HL-60 (cell line): ENCODE data around the gene FGD5.

Experiments
- DNase-seq, 2 experiments: peaks; one replicate each; pipeline ENCODE4 v3.0.0-alpha.2; 2010 to 2020; ENCODE audit warnings: low read depth in 1 of 2, low spot score in 1 of 2
- H3K27ac ChIP-seq: fragments of 250-450 bp; sonication (Bioruptor Pico); replicated peaks from 2 replicates; pipeline ENCODE4 v1.5.1; 2020; ENCODE audit warnings: mild to moderate bottlenecking, moderate library complexity
- H3K27me3 ChIP-seq: fragments of 250-450 bp; sonication (Bioruptor Pico); 2 replicates; pipeline ENCODE4 v1.5.1; 2021; ENCODE audit warnings: mild to moderate bottlenecking, moderate library complexity; ENCODE audit not compliant: insufficient read depth, poor library complexity, severe bottlenecking
- H3K4me3 ChIP-seq: replicated peaks from 2 replicates; pipeline ENCODE4 v1.5.1; 2011; ENCODE audit warnings: mild to moderate bottlenecking, control low read depth, low read length; ENCODE audit not compliant: insufficient read depth
- CTCF ChIP-seq: IDR thresholded peaks from one replicate; pipeline ENCODE4 v1.5.1; 2011; ENCODE audit warnings: low read length, control low read depth, inconsistent platforms; ENCODE audit not compliant: insufficient read depth
- GABPA ChIP-seq: IDR thresholded peaks from 2 replicates; pipeline ENCODE4 v1.6.1; 2012; ENCODE audit warnings: low read depth
- POLR2AphosphoS5 ChIP-seq: IDR thresholded peaks from 2 replicates; pipeline ENCODE4 v1.6.1; 2012; ENCODE audit warnings: low read depth
- SPI1 ChIP-seq: IDR thresholded peaks from 2 replicates; pipeline ENCODE4 v1.6.1; 2012; ENCODE audit warnings: low read depth, mild to moderate bottlenecking, borderline replicate concordance
- TF ChIP-seq, protein P1 (sequence below): IDR thresholded peaks from 2 replicates; pipeline ENCODE4 v1.6.1; 2012; ENCODE audit warnings: low read depth; ENCODE audit not compliant: insufficient replicate concordance

The FGD5 gene

DNA sequence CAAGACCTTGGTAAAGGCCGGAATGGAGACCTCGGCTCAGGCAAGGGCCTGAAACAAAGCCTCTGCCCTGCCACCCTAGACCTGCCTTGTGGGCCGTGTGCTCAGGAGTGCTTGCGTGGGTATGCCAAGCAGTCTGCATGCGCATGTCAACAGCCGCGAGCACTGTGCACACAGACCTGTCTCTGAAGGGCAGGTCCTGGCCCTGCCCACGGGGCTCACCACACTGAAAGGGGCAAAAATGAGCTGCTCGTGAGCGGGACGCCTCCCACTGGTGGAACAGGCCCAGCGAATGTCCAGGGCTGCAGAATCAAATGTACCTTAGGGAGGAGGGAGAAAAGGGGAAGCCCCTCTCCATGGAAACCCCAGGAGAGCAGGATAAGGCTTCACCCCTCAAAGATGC, 44.3 kb upstream of the FGD5 start:
- Histone ChIP-seq H3K4me3 (no peak overlapping the region), H3K27ac (no peak overlapping the region), H3K27me3 (no peaks in the 10 kb centered on the region)
- no peak for DNase-seq
- TF ChIP-seq GABPA = no peak
- TF ChIP-seq, protein P1, sequence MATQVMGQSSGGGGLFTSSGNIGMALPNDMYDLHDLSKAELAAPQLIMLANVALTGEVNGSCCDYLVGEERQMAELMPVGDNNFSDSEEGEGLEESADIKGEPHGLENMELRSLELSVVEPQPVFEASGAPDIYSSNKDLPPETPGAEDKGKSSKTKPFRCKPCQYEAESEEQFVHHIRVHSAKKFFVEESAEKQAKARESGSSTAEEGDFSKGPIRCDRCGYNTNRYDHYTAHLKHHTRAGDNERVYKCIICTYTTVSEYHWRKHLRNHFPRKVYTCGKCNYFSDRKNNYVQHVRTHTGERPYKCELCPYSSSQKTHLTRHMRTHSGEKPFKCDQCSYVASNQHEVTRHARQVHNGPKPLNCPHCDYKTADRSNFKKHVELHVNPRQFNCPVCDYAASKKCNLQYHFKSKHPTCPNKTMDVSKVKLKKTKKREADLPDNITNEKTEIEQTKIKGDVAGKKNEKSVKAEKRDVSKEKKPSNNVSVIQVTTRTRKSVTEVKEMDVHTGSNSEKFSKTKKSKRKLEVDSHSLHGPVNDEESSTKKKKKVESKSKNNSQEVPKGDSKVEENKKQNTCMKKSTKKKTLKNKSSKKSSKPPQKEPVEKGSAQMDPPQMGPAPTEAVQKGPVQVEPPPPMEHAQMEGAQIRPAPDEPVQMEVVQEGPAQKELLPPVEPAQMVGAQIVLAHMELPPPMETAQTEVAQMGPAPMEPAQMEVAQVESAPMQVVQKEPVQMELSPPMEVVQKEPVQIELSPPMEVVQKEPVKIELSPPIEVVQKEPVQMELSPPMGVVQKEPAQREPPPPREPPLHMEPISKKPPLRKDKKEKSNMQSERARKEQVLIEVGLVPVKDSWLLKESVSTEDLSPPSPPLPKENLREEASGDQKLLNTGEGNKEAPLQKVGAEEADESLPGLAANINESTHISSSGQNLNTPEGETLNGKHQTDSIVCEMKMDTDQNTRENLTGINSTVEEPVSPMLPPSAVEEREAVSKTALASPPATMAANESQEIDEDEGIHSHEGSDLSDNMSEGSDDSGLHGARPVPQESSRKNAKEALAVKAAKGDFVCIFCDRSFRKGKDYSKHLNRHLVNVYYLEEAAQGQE = no peak
- TF ChIP-seq CTCF = no peak
- TF ChIP-seq POLR2AphosphoS5 = no peak
- TF ChIP-seq SPI1 = no peak

DNA sequence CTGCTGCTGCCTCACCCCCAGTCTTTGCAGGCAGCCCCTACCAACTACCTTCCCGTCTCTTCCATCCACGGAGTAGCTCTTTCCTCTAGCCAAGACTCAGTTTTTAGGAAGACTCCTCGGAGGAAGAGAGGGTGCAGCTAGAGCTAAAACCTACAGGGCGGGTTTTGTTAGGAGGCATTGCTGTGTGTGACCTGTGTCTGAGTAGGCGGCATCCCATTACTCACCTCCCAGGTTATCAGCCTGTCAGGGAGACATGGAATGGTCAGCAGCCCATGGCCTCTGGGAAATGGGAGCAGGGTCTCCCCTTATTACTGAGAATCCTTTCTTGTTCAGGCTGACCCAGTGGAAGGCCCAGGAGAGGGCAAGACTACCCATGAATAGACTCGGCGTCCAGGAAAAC, 43.8 kb upstream of the FGD5 start:
- no peak overlapping the region for H3K27ac ChIP-seq
- no peak overlapping the region for H3K4me3 ChIP-seq
- no peak for DNase-seq
- H3K27me3 ChIP-seq = no peaks in the 10 kb centered on the region
- TF ChIP-seq SPI1 = no peak
- TF ChIP-seq POLR2AphosphoS5 = no peak
- no peak for TF ChIP-seq GABPA
- TF ChIP-seq CTCF = no peak
- TF ChIP-seq, protein P1 = no peak

DNA sequence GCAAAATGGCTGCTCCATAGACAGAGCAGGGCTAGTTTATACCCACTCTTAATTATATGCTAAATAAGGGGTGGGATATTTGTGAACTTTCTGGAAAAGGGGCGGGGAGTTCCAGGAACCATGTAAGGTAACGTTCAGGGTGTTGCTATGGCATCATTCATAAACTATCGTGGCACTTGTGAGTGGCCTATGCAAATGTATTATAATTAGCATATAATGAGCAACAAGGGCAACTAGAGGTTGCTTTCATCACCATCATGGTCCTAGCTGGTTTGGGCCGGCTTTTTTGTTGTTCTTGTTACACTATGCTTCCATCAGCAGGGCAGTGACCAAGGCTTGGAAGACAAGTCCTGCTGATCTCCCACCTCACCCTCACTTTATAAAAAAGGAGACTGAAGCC, 43.2 kb upstream of the FGD5 start:
- Histone ChIP-seq H3K4me3 (no peak overlapping the region), H3K27ac (no peak overlapping the region)

More for the DNA sequence above, 43.2 kb upstream of the FGD5 start:
- DNase-seq = no peak
- H3K27me3 ChIP-seq = no peaks in the 10 kb centered on the region
- no peak for TF ChIP-seq SPI1
- no peak for TF ChIP-seq GABPA
- no peak for TF ChIP-seq CTCF
- TF ChIP-seq POLR2AphosphoS5 = no peak
- TF ChIP-seq, protein P1 = no peak
